Subcutaneous adipose tissue (tissue), 4 donors: ENCODE measurements around the gene DCDC2C. TPM values are rescaled to one million over a fixed set of nuclear protein-coding genes. Genes with fewer than 3 reads are reported as not detected.

Experiments used
- CTCF ChIP-seq: fragments of 450-650 bp; IDR thresholded peaks from one replicate; pipeline ENCODE4 v1.5.1; 2016; ENCODE audit warnings: low read depth, mild to moderate bottlenecking, control low read depth, antibody characterized with exemption, moderate library complexity
- total RNA-seq, 4 donors: library from RNA; depleted of rRNA; stranded (reverse); fragments of >200 nt; gene quantifications; one replicate each; pipeline ENCODE4 v1.1.0, GENCODE V29; 2016

The DCDC2C gene
- total RNA-seq, 4 donors from 2014 or later, result not detected

- TF ChIP-seq CTCF, result no peak
These were observed 52.9 kb downstream of the DCDC2C start for GRCh38 chr2:3756306-3756705.

DNA sequence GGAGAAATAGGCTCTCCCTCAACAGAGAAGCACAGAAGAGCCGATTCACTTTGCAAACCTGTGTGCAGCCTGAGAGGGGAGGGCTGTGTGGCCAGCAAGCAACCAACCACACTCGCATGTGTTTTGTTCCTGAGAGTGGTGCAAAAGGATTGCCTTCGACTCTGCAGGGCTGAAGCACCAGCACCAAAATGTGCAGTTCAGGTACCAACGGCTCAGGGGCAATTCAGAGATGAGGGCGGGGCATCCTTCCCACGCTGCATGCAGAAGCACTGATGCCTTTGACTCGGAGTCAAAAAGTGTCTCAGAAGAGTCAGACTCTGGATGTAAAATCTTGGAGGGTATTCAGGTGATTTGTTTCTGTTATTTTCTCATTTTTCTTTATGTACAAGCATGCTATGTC, 55.5 kb downstream of the DCDC2C start:
- TF ChIP-seq CTCF, result no peak

GRCh38 chr2:3759331-3759730, 56.0 kb downstream of the DCDC2C start:
- no peak for TF ChIP-seq CTCF

DNA sequence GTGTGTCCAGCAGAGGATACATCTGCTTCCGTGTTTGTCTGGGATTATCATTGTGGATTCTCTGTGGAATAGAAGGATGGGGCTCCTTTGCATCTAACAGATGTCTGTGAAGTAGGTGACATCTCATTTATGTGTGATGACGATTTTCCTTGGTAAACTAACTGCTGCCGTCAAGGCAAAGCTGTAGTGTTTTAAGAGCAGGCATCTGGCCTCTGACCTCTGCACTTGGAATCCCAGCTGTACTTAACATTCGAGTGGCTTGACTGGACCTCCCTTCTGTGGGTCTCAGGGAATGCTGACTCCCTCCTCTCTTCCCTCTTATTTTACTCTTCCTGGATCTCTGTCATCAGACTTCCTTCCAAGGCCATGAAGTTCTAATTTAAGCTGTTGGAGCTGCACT, 56.4 kb downstream of the DCDC2C start:
- TF ChIP-seq CTCF, result no peak

GRCh38 chr2:3761272-3761671, 57.9 kb downstream of the DCDC2C start:
- no peak for TF ChIP-seq CTCF

GRCh38 chr2:3762771-3763447, 59.5 kb downstream of the DCDC2C start:
- no peak for TF ChIP-seq CTCF

DNA sequence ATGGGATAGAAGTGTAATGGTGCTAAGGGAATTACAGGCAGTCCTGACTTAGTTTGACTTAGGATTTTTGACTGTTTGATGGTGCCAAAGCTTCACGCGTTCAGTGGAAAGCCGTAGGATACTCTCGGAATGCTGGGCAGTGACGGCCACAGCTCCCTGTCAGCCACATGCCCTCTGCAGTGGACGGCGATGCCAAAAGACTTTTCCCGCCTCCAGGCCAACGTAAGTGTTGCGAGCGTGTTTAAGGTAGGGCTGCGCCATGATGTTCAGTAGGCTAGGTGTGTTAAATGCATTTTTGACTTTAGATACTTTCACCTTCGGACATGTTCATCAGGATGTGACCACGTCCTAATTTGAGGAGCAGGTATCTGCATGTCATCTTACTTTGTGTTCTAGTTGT, 63.4 kb downstream of the DCDC2C start:
- no peak for TF ChIP-seq CTCF
